Kidney (tissue), 14 donors: ENCODE data around the gene NCAN. TPM values are rescaled to one million over a fixed set of nuclear protein-coding genes. Genes with fewer than 3 reads are reported as not detected.

Source experiments
- DNase-seq, 5 donors: peaks; one replicate each; pipeline ENCODE4 v3.0.0-alpha.2; 2013 to 2020
- FAIRE-seq: peaks from 2 replicates; lab custom pipeline; 2012; peaks lifted over from hg19 to GRCh38; lab: Jason Lieb, UNC
- H3K27ac ChIP-seq, 2 donors: one replicate each; pipeline ENCODE4 v1.7.0; 2013; ENCODE audit warnings: low read depth in 2 of 2, low read length in 2 of 2, inconsistent platforms in 1 of 2
- H3K27me3 ChIP-seq: one replicate; pipeline ENCODE4 v1.7.1; 2013; ENCODE audit warnings: low read length, inconsistent platforms; ENCODE audit not compliant: control insufficient read depth, insufficient read depth
- H3K36me3 ChIP-seq, 3 donors: one replicate each; pipeline versions ENCODE4 v1.7.0 to v1.7.1; 2013; ENCODE audit warnings: low read length in 3 of 3, control low read depth in 1 of 3, inconsistent platforms in 1 of 3; ENCODE audit not compliant: insufficient read depth in 3 of 3, control insufficient read depth in 2 of 3
- H3K4me1 ChIP-seq, 3 donors: one replicate each; pipeline versions ENCODE4 v1.7.0 to v1.7.1; 2013; ENCODE audit warnings: low read length in 3 of 3, inconsistent platforms in 1 of 3, low read depth in 1 of 3; ENCODE audit not compliant: control insufficient read depth in 2 of 3, insufficient read depth in 2 of 3
- H3K4me3 ChIP-seq, 3 donors: one replicate each; pipeline versions ENCODE4 v1.7.0 to v1.8.1; 2013; ENCODE audit warnings: low read length in 3 of 3, control low read depth in 1 of 3, inconsistent platforms in 1 of 3
- H3K9ac ChIP-seq, 3 donors: one replicate each; pipeline versions ENCODE4 v1.7.0 to v1.7.1; 2013; ENCODE audit warnings: low read length in 3 of 3, control low read depth in 1 of 3, inconsistent platforms in 1 of 3
- H3K9me3 ChIP-seq, 3 donors: one replicate each; pipeline versions ENCODE4 v1.7.0 to v1.7.1; 2013; ENCODE audit warnings: low read length in 3 of 3, control low read depth in 1 of 3, inconsistent platforms in 1 of 3; ENCODE audit not compliant: control insufficient read depth in 2 of 3, insufficient read depth in 1 of 3
- CTCF ChIP-seq: IDR thresholded peaks from 3 replicates; pipeline ENCODE4 v1.5.1; 2012; ENCODE audit warnings: mild to moderate bottlenecking, moderate library complexity, borderline replicate concordance; ENCODE audit not compliant: insufficient read depth; ENCODE audit errors: extremely low read depth
- intact Hi-C: fragments of 100-400 bp; cut with DNase I; formaldehyde crosslinking; loops from one replicate; pipeline ENCODE4 v1.11.1; 2022
- polyA plus RNA-seq: library from polyadenylated mRNA; stranded (reverse); fragments of 350-450 nt; fragmentation: Illumina TruSeq; extraction: RNeasy Lipid Tissue Mini Kit (QIAGEN cat#74804); gene quantifications from one replicate; pipeline ENCODE4 v1.2.3, GENCODE V29; 2014; ENCODE audit warnings: low read depth, low replicate concordance; ENCODE audit not compliant: insufficient read depth
- total RNA-seq: library from RNA; stranded (reverse); fragmentation: NEBNext Ultra II Directional; extraction: Animal tissue kit (Norgen Biotek cat#: 25700); gene quantifications from one replicate; pipeline ENCODE4 v1.2.1, GENCODE V29; 2021
- donor health status: control.
- donor health status: control.
- donor health status: control.
- donor health status: control.
- donor health status: control.
- donor health status: DM: yes; HTN: yes; CAD: no.
- donor health status: Normal renal cell carcinoma (clear cell type).

NCAN gene
- total and polyA plus RNA-seq, 2 donors from 2014 or later, result 0.13 TPM; not detected in 1

DNA sequence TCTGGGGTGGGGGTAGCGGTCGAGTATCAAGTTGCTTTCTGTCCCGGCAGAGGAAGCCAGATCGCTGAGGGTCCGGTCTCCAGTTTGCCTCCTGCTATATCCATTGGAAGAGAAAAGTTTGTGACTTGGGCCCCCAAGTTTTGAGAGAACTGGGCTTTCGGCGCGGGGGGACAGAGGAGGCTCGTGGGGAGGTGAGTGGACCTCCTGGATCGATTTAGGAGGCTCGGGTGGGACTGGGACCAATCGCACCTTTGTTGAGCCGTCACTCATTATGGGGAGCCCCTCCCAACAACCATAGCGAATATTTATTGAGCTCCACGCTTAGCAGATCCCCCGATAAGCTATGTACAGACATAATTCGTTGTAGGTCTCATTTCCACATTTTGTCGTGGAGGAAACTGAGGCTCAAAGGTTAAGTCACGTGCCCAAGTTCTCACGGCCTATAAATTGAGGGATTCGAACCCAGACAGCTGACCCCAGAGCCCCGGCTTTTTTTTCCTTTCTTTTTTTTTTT, 18.8 kb upstream of the NCAN start:
- Histone ChIP-seq H3K9me3 (no peaks in the 10 kb centered on the region), H3K27ac (peak overlapping the region in 1 of 2 donors; percentile 42), H3K36me3 (peaks cover 0 to 3% (median 0%) of the 10 kb centered on the region in 3 donors), H3K9ac (peak overlapping the region; percentile 30 to 88 (median 87)), H3K4me3 (peak overlapping the region; percentile 86 to 99 (median 88)), H3K27me3 (no peaks in the 10 kb centered on the region), H3K4me1 (peaks cover 0 to 18% (median 4%) of the 10 kb centered on the region in 3 donors)
- TF ChIP-seq CTCF, result no peak
- DNase-seq, result no peak
- FAIRE-seq, result no peak
- intact Hi-C loops, result no loop called here

- Histone ChIP-seq H3K36me3 (peaks cover 0 to 9% (median 8%) of the 10 kb centered on the region in 3 donors), H3K4me3 (peak overlapping the region in 1 of 3 donors; percentile 99), H3K27me3 (no peaks in the 10 kb centered on the region), H3K9me3 (no peaks in the 10 kb centered on the region), H3K27ac (no peak overlapping the region), H3K4me1 (peaks cover 0 to 18% (median 4%) of the 10 kb centered on the region in 3 donors), H3K9ac (no peak overlapping the region)
- no peak for FAIRE-seq
- no peak for DNase-seq
- intact Hi-C loops, result no loop called here
- no peak for TF ChIP-seq CTCF
Measured at GRCh38 chr19:19193926-19194325, 17.8 kb upstream of the NCAN start.

DNA sequence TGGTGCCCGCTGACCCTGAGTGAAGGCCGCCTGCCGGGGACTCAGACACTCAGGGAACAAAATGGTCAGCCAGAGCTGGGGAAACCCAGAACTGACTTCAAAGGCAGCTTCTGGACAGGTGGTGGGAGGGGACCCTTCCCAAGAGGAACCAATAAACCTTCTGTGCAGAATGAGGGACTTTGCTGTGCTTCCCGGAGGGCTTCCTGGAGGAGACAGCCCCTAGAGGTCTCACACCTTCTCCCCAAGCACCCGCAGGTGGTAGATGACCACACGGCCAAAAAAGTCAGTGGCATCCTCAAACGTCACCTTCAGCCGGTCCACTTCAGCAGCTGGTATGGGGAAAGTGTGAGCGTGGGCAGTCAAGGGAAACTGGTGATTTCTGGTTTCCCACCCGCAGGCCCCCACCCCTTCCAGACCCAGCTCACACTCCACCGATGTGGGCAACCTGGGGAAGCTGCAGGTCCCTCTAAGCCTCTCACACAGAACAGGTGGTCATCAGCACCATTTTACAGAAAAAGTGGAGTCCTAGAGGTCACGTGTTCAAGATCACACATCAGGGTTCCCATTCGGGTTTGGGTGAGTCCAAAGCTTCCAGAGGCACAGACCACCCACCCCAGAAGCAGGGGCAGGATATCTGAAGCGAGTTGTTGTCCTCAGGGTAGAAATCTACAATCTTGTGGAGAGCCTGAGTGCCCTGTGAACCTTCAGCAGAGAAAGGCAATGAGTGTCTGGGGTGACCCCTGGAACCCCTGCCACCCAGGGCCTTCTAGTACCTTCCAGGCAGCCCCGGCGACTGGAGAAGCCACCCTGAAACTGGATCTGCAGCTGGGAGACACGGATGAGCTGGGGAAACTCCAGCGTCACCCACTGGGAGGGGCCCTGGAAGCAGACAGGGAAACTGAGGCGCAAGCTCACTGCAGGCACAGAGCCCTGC, 9.8 kb upstream of the NCAN start:
- Histone ChIP-seq H3K27me3 (no peaks in the 10 kb centered on the region), H3K4me1 (peaks cover 0 to 8% (median 0%) of the 10 kb centered on the region in 3 donors), H3K4me3 (peak overlapping the region in 2 of 3 donors; percentile 68 to 82), H3K27ac (no peak overlapping the region), H3K9me3 (no peaks in the 10 kb centered on the region), H3K36me3 (peaks cover 0 to 11% (median 9%) of the 10 kb centered on the region in 3 donors), H3K9ac (peak overlapping the region in 1 of 3 donors; percentile 76)
- FAIRE-seq (no peak), DNase-seq (no peak)
- no peak for TF ChIP-seq CTCF
- intact Hi-C loops, result no loop called here
